Measurements from ENCODE around the gene PLEKHG2.
"Not testable (repeated sequence)": the region's sequence is repeated elsewhere in the genome, so short reads cannot be mapped to it uniquely, and the experiment has no call there.

PLEKHG2 gene

GRCh38 chr19:39448271-39448670 is 35.8 kb downstream of the PLEKHG2 start:
- DNase-seq (ENCODE audit: low spot score) = no peak

DNA sequence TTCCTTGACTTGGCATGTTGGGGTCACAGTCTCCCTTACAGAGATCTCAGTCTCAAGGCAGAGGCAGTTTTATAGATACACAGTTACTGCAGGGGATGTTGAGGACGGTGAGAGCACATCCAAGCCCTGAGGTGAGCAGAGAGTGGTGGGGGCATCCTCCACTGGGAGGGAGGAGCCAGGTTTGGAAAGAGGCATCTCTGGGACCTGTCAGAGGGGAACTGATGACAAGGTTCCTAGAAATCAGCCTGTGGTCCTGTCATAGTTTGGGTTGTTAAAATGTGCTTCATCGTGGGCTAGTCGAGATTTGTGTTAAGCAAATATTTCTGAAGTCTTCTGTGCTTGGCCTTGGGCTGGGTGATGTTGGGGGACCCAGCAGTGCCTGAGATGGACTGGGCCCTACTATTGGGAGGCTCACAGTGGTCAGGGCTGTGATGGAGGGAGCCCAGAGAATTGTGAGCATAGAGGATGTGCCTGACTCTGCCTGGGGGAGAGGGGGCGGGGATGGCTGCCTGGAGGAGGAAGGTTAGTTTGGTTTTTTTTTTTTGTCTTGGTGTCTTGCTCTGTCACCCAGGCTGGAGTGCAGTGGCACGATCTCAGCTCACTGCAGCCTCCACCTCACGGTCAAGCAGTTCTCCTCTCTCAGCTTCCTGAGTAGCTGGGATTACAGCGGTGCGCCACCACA is 36.8 kb downstream of the PLEKHG2 start:
- no peak for DNase-seq (ENCODE audit: low spot score)

GRCh38 chr19:39451257-39451656 is 38.8 kb downstream of the PLEKHG2 start:
- not testable (repeated sequence) for DNase-seq (ENCODE audit: low spot score)

GRCh38 chr19:39463403-39463802 is 50.9 kb downstream of the PLEKHG2 start:
- no peak for DNase-seq (ENCODE audit: low spot score)

GRCh38 chr19:39465956-39466747 is 53.7 kb downstream of the PLEKHG2 start:
- DNase-seq (ENCODE audit: low spot score) = no peak

DNA sequence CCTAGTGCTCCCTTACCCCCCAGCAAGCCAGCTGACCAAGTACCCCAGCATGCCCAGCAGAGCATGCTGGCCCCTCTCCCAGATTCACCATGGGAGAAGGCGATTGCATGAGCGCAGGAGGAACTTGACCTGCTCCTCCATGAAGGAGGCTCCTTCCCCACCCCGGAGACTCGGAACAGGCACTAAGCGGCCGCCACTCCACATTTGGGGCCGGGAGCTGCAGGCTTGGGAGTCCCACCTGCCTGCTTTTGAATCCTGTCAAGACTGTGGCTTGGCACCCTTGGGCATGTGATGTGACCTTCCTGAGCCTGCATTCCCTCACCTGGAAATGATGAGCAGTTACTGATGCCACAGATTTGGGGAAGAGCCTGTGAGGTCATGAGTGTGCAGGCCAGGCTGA is 55.5 kb downstream of the PLEKHG2 start:
- DNase-seq (ENCODE audit: low spot score) = no peak

- DNase-seq (ENCODE audit: low spot score) = no peak
These were observed 56.6 kb downstream of the PLEKHG2 start for GRCh38 chr19:39469036-39469435.

- DNase-seq (ENCODE audit: low spot score) = no peak
These were observed 57.1 kb downstream of the PLEKHG2 start for GRCh38 chr19:39469567-39469966.

DNA sequence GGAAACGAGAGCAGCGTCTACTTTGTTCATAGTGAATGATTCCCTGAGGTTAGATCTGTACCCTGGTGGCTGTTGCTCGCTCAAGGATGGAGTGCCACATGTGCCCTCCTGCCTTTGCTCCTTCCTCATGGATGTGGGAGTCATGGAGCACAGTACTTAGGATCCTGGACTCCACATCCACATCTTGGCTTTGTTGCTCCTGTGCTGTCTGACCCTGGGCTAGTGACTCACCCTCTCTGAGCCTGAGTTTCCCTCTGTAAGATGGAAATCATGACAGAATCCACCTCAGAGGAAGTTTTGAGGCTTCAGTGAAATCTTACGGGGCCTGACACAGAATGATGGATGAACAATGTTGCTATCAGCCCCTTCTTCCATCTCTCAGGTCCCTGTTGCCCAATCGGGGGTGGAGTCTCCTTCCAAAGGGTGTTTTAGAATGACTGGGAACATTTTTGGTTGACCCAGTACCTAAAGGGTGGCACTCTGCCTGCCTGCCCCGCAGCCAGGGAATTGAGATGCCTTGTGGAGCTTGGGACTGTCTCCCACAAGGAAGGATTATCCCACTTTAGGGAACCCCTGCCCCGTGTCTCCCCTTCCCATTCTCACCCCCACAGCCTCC is 58.4 kb downstream of the PLEKHG2 start:
- DNase-seq (ENCODE audit: low spot score) = no peak

GRCh38 chr19:39471756-39472536 is 59.5 kb downstream of the PLEKHG2 start:
- DNase-seq (ENCODE audit: low spot score) = no peak

- no peak for DNase-seq (ENCODE audit: low spot score)
These were observed 60.4 kb downstream of the PLEKHG2 start for GRCh38 chr19:39472746-39473442.

DNA sequence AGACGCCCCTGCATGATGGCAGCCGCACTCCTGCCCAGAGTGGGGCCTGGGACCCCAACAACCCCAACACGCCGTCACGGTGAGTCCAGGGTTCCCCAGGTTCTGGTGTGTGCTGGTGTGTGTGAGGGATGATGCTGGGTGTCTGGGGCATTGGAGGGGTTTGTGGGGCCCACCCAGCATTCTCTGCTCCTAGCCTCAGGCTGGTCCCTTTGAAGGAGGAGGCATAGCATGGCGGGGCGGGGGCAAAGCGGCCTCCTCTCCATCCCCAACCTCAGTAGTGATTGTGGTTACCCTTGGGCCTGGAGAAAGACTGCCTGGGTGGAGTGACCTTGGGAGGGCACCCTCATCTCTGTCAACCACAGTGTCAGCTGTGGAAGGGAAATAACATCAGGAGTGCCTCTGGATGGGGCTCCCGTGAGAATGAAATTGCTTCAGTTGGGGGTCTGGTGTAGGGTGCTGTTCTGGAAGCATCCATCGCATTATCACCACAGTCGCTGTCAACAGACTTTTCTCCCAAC is 61.0 kb downstream of the PLEKHG2 start:
- no peak for DNase-seq (ENCODE audit: low spot score)

GRCh38 chr19:39474139-39474620 is 61.7 kb downstream of the PLEKHG2 start:
- peak; percentile 21 for DNase-seq (ENCODE audit: low spot score)

- DNase-seq (ENCODE audit: low spot score) = no peak
These were observed 63.3 kb downstream of the PLEKHG2 start for GRCh38 chr19:39475748-39476147.

Data from kidney capillary endothelial cell (primary cell).